ENCODE results near the gene ADGRV1. TPM values are rescaled to one million over a fixed set of nuclear protein-coding genes. Genes with fewer than 3 reads are reported as not detected.
A peak's percentile ranks its signal among the peaks of the same experiment; 100 is the strongest.

ADGRV1 gene
- total and polyA plus RNA-seq, 2 experiments from 2014 or later, result 15.5 to 19.6 TPM

GRCh38 chr5:90981821-90982220, 423.2 kb downstream of the ADGRV1 start:
- Histone ChIP-seq H3K4me1 (ENCODE audit: low read depth) (peaks cover 9% of the 10 kb centered on the region), H3K27ac (no peak overlapping the region), H3K9me3 (ENCODE audit: low read depth) (no peaks in the 10 kb centered on the region), H3K36me3 (no peaks in the 10 kb centered on the region), H3K27me3 (no peaks in the 10 kb centered on the region), H3K4me3 (no peak overlapping the region)
- no peak for DNase-seq (ENCODE audit: low read depth in 1 of 2, low spot score in 1 of 2)
- TF ChIP-seq CTCF (IDR thresholded peaks at IDR 0.05; ENCODE audit: low read depth, low read length), result no peak

- Histone ChIP-seq H3K9me3 (ENCODE audit: low read depth) (no peaks in the 10 kb centered on the region), H3K27me3 (no peaks in the 10 kb centered on the region), H3K4me3 (no peak overlapping the region), H3K36me3 (no peaks in the 10 kb centered on the region), H3K4me1 (ENCODE audit: low read depth) (peaks cover 9% of the 10 kb centered on the region), H3K27ac (no peak overlapping the region)
- no peak for TF ChIP-seq CTCF (IDR thresholded peaks at IDR 0.05; ENCODE audit: low read depth, low read length)
- peak in 1 of 2 donors; percentile 70 for DNase-seq (ENCODE audit: low read depth in 1 of 2, low spot score in 1 of 2)
These were observed 424.0 kb downstream of the ADGRV1 start for GRCh38 chr5:90982576-90982975.

GRCh38 chr5:90983148-90983547, 424.6 kb downstream of the ADGRV1 start:
- DNase-seq (ENCODE audit: low read depth in 1 of 2, low spot score in 1 of 2), result peak in 1 of 2 donors; percentile 91
- Histone ChIP-seq H3K4me1 (ENCODE audit: low read depth) (peaks cover 9% of the 10 kb centered on the region), H3K36me3 (no peaks in the 10 kb centered on the region), H3K27me3 (no peaks in the 10 kb centered on the region), H3K4me3 (no peak overlapping the region), H3K27ac (no peak overlapping the region), H3K9me3 (ENCODE audit: low read depth) (no peaks in the 10 kb centered on the region)
- no peak for TF ChIP-seq CTCF (IDR thresholded peaks at IDR 0.05; ENCODE audit: low read depth, low read length)

- H3K27me3 ChIP-seq, result no peaks in the 10 kb centered on the region
- H3K4me3 ChIP-seq, result no peak overlapping the region
- no peak for TF ChIP-seq CTCF (IDR thresholded peaks at IDR 0.05; ENCODE audit: low read depth, low read length)
- H3K4me1 ChIP-seq (ENCODE audit: low read depth), result peaks cover 9% of the 10 kb centered on the region
- H3K36me3 ChIP-seq, result no peaks in the 10 kb centered on the region
- H3K27ac ChIP-seq, result no peak overlapping the region
- H3K9me3 ChIP-seq (ENCODE audit: low read depth), result no peaks in the 10 kb centered on the region
- DNase-seq (ENCODE audit: low read depth in 1 of 2, low spot score in 1 of 2), result no peak
These were observed 425.1 kb downstream of the ADGRV1 start for GRCh38 chr5:90983711-90984124.

- no peak for TF ChIP-seq CTCF (IDR thresholded peaks at IDR 0.05; ENCODE audit: low read depth, low read length)
- Histone ChIP-seq H3K36me3 (no peaks in the 10 kb centered on the region), H3K27ac (no peak overlapping the region), H3K4me1 (ENCODE audit: low read depth) (peaks cover 9% of the 10 kb centered on the region), H3K4me3 (no peak overlapping the region), H3K27me3 (no peaks in the 10 kb centered on the region), H3K9me3 (ENCODE audit: low read depth) (no peaks in the 10 kb centered on the region)
- no peak for DNase-seq (ENCODE audit: low read depth in 1 of 2, low spot score in 1 of 2)
These were observed 426.7 kb downstream of the ADGRV1 start for GRCh38 chr5:90985341-90985740.

GRCh38 chr5:90987726-90988125, 429.1 kb downstream of the ADGRV1 start:
- Histone ChIP-seq H3K9me3 (ENCODE audit: low read depth) (no peaks in the 10 kb centered on the region), H3K4me3 (no peak overlapping the region), H3K4me1 (ENCODE audit: low read depth) (peaks cover 7% of the 10 kb centered on the region), H3K36me3 (no peaks in the 10 kb centered on the region), H3K27ac (no peak overlapping the region), H3K27me3 (no peaks in the 10 kb centered on the region)
- TF ChIP-seq CTCF (IDR thresholded peaks at IDR 0.05; ENCODE audit: low read depth, low read length), result no peak
- DNase-seq (ENCODE audit: low read depth in 1 of 2, low spot score in 1 of 2), result no peak
